IPS-20b (cell line): ENCODE data around the gene EPB41L2.

Experiments used
- H3K27ac ChIP-seq: one replicate; pipeline ENCODE4 v1.5.1; 2013; ENCODE audit warnings: low read length
- H3K27me3 ChIP-seq: 2 replicates; pipeline ENCODE4 v1.6.1; 2013; ENCODE audit warnings: mild to moderate bottlenecking, low read length, inconsistent platforms; ENCODE audit not compliant: insufficient read depth
- H3K36me3 ChIP-seq: 2 replicates; pipeline ENCODE4 v1.6.1; 2013; ENCODE audit warnings: low read depth, mild to moderate bottlenecking, inconsistent platforms, low read length, moderate library complexity; ENCODE audit not compliant: insufficient read depth
- H3K4me1 ChIP-seq: 2 replicates; pipeline ENCODE4 v1.6.1; 2013; ENCODE audit warnings: mild to moderate bottlenecking, control low read depth, inconsistent platforms, low read length, moderate library complexity; ENCODE audit not compliant: insufficient read depth
- H3K4me3 ChIP-seq: 2 replicates; pipeline ENCODE4 v1.5.1; 2013; ENCODE audit warnings: mild to moderate bottlenecking, low read length, inconsistent platforms
- H3K9ac ChIP-seq: 2 replicates; pipeline ENCODE4 v1.6.1; 2013; ENCODE audit warnings: low read depth, mild to moderate bottlenecking, inconsistent platforms, low read length, moderate library complexity
- H3K9me3 ChIP-seq: 2 replicates; pipeline ENCODE4 v1.6.1; 2013; ENCODE audit warnings: mild to moderate bottlenecking, low read depth, low read length, inconsistent platforms; ENCODE audit not compliant: insufficient read depth

Gene EPB41L2

GRCh38 chr6:131045139-131045538 is 17.9 kb downstream of the EPB41L2 start:
- Histone ChIP-seq H3K9ac (no peak overlapping the region), H3K4me1 (no peaks in the 10 kb centered on the region), H3K4me3 (no peak overlapping the region), H3K27me3 (no peaks in the 10 kb centered on the region), H3K36me3 (no peaks in the 10 kb centered on the region), H3K9me3 (no peaks in the 10 kb centered on the region), H3K27ac (no peak overlapping the region)

GRCh38 chr6:131043902-131044447 is 19.1 kb downstream of the EPB41L2 start:
- Histone ChIP-seq H3K9ac (no peak overlapping the region), H3K4me1 (no peaks in the 10 kb centered on the region), H3K36me3 (no peaks in the 10 kb centered on the region), H3K4me3 (no peak overlapping the region), H3K9me3 (no peaks in the 10 kb centered on the region), H3K27ac (no peak overlapping the region), H3K27me3 (no peaks in the 10 kb centered on the region)

DNA sequence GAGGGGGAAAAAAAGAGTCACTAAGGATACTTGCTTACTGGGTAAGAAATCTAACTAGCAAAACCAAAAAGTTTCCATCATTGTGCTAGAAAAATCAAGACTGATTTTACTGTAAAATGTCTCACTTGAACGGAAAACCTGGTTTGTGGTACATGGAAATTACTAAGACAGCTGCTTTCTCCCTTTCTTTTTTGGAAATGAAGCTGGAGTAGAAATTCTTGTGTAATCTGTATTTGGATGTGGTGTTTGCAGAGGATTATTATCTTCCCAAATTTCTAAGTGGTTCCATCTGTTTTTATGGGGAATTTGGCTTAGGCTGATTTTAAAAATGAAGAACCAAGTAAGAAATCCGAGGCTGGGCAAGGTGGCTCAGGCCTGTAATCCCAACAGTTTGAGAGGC is 20.4 kb downstream of the EPB41L2 start:
- Histone ChIP-seq H3K27ac (no peak overlapping the region), H3K4me3 (no peak overlapping the region), H3K4me1 (no peaks in the 10 kb centered on the region), H3K9ac (no peak overlapping the region), H3K27me3 (no peaks in the 10 kb centered on the region), H3K9me3 (no peaks in the 10 kb centered on the region), H3K36me3 (no peaks in the 10 kb centered on the region)

GRCh38 chr6:131041814-131042213 is 21.2 kb downstream of the EPB41L2 start:
- Histone ChIP-seq H3K4me1 (no peaks in the 10 kb centered on the region), H3K9me3 (no peaks in the 10 kb centered on the region), H3K36me3 (no peaks in the 10 kb centered on the region), H3K27ac (no peak overlapping the region), H3K9ac (no peak overlapping the region), H3K27me3 (no peaks in the 10 kb centered on the region), H3K4me3 (no peak overlapping the region)

- Histone ChIP-seq H3K4me3 (no peak overlapping the region), H3K36me3 (no peaks in the 10 kb centered on the region), H3K9me3 (no peaks in the 10 kb centered on the region), H3K27ac (no peak overlapping the region), H3K9ac (no peak overlapping the region), H3K27me3 (no peaks in the 10 kb centered on the region), H3K4me1 (no peaks in the 10 kb centered on the region)
These were observed 22.2 kb downstream of the EPB41L2 start for GRCh38 chr6:131040866-131041265.

DNA sequence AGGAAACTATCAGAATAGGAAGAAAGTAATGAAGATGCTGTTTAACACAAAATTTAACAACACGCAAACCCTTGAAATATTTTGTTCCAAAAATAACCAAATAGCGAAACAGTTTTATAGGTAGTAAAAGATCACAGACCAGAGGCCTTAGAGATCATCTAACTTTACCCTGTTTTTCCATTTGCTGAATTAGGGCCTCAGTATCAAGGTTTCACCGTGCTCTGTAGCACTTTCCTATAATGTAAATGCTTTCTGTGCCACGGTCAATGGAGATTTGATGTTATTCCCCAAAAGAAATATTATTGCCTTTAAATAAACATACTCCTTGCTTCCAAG is 23.7 kb downstream of the EPB41L2 start:
- Histone ChIP-seq H3K4me1 (no peaks in the 10 kb centered on the region), H3K36me3 (no peaks in the 10 kb centered on the region), H3K27ac (no peak overlapping the region), H3K9ac (no peak overlapping the region), H3K9me3 (no peaks in the 10 kb centered on the region), H3K27me3 (no peaks in the 10 kb centered on the region), H3K4me3 (no peak overlapping the region)

DNA sequence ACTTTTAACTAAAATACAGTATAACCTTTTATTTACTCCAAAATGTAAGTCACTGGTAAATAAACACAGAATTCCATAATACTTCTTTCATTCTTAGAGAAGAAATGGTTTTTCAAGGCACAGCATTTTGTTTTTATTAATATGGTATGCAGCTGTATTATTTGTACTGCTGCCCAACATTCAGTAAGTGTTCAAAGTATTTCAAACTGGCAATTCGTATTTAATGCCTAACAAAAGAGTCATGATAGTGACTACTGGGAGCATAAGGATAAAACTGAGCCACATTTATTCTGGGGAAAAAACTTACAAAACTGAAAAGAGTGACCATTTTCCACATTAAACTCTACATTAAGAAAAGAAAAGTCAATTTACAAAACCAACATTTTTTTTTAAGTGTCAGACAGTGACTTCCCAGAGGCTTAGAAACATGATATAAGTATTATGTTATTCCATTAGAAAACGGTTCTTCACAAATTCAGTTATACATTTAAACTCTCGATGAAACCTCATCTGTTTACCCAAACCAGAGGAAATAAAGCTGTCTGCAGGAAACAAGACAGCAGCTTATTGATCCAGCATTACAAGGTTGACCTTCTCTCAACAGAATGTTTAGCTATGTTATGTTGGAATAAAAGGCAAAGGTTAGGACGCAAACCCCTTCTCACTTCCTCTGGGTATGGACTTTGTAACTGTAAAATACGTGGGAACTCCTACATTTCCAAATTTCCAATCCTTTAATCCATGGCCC is 24.3 kb downstream of the EPB41L2 start:
- Histone ChIP-seq H3K27ac (no peak overlapping the region), H3K36me3 (no peaks in the 10 kb centered on the region)

GRCh38 chr6:131037194-131037897 is 25.7 kb downstream of the EPB41L2 start:
- Histone ChIP-seq H3K4me1 (no peaks in the 10 kb centered on the region), H3K27me3 (no peaks in the 10 kb centered on the region), H3K36me3 (no peaks in the 10 kb centered on the region), H3K9me3 (no peaks in the 10 kb centered on the region), H3K9ac (no peak overlapping the region), H3K4me3 (no peak overlapping the region), H3K27ac (no peak overlapping the region)

More for the DNA sequence above, 24.3 kb downstream of the EPB41L2 start:
- Histone ChIP-seq H3K9me3 (no peaks in the 10 kb centered on the region), H3K4me1 (no peaks in the 10 kb centered on the region), H3K27me3 (no peaks in the 10 kb centered on the region), H3K4me3 (no peak overlapping the region), H3K9ac (no peak overlapping the region)

- no peaks in the 10 kb centered on the region for H3K27me3 ChIP-seq
These were observed 26.4 kb downstream of the EPB41L2 start for GRCh38 chr6:131036601-131037000.

DNA sequence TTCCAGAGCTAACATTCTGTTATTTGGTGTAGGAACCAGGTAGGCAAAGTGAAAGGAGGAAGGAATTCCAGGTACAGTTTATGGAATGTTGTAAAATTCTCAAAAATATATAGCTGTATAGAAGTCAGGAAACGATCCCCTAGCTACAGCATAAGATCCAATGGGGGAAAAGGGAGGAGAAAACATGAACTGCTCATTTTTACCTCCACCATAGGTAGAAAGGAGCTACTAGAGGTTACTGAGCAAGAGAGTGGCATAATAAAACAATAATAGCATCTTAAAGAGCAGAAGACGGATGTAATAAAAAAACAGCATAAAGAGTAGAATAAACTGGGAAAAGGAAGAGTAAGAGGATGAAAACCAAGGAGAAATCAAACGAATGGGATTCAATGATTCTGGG is 26.9 kb downstream of the EPB41L2 start:
- Histone ChIP-seq H3K4me1 (no peaks in the 10 kb centered on the region), H3K36me3 (no peaks in the 10 kb centered on the region), H3K27ac (no peak overlapping the region)

More at GRCh38 chr6:131036601-131037000, 26.4 kb downstream of the EPB41L2 start:
- H3K9ac ChIP-seq, result no peak overlapping the region
- no peaks in the 10 kb centered on the region for H3K36me3 ChIP-seq
- H3K4me1 ChIP-seq, result no peaks in the 10 kb centered on the region
- no peak overlapping the region for H3K27ac ChIP-seq
- H3K4me3 ChIP-seq, result no peak overlapping the region
- H3K9me3 ChIP-seq, result no peaks in the 10 kb centered on the region

DNA sequence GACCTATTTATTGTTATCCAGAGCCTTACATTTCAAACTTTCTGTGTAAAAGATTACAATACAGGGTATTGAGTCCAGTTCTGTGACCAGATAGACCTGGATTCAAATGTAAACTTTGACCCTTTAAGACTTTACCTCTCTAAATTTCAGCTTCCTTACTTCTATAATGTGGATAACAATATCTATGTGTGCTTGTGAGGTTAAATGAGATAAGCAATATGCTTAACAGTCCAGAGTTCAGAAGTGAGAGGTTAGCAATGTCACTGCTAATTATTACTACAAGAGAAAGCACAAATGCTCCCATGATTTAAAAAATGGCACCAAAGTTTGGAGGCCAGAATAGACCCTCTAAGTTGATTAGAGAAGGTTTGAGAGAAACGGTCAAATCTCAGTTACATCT is 27.5 kb downstream of the EPB41L2 start:
- H3K27me3 ChIP-seq, result no peaks in the 10 kb centered on the region
- no peak overlapping the region for H3K4me3 ChIP-seq
- no peak overlapping the region for H3K9ac ChIP-seq
- no peaks in the 10 kb centered on the region for H3K9me3 ChIP-seq
- H3K36me3 ChIP-seq, result no peaks in the 10 kb centered on the region
- H3K27ac ChIP-seq, result no peak overlapping the region
- H3K4me1 ChIP-seq, result no peaks in the 10 kb centered on the region

More for the DNA sequence above, 26.9 kb downstream of the EPB41L2 start:
- Histone ChIP-seq H3K4me3 (no peak overlapping the region), H3K9me3 (no peaks in the 10 kb centered on the region), H3K27me3 (no peaks in the 10 kb centered on the region), H3K9ac (no peak overlapping the region)

GRCh38 chr6:131033631-131034030 is 29.4 kb downstream of the EPB41L2 start:
- Histone ChIP-seq H3K9ac (no peak overlapping the region), H3K4me1 (0 out of 2 replicates have a peak, but pooled peaks cover 10% of the 10 kb centered on the region), H3K27ac (no peak overlapping the region), H3K27me3 (no peaks in the 10 kb centered on the region), H3K36me3 (no peaks in the 10 kb centered on the region), H3K4me3 (no peak overlapping the region), H3K9me3 (no peaks in the 10 kb centered on the region)
